Thyroid gland (tissue), 4 donors: ENCODE results near the gene ATF3.

Experiments
- POLR2A ChIP-seq, 2 donors: fragments of 450-650 bp; IDR thresholded peaks; one replicate each; pipeline ENCODE4 v1.6.1; 2017; ENCODE audit warnings: antibody characterized with exemption in 2 of 2, mild to moderate bottlenecking in 2 of 2, moderate library complexity in 1 of 2
- TF ChIP-seq, protein P1 (sequence below), 6 experiments: fragments of 200-600 bp in 3 of 6; fragments of 450-650 bp in 3 of 6; sonication (generic) in 3 of 6; IDR thresholded peaks; one replicate each; pipeline ENCODE4 v1.5.1; 2016 to 2019; ENCODE audit warnings: antibody characterized with exemption in 6 of 6, mild to moderate bottlenecking in 2 of 6, inconsistent platforms in 1 of 6, moderate library complexity in 1 of 6

DNA sequence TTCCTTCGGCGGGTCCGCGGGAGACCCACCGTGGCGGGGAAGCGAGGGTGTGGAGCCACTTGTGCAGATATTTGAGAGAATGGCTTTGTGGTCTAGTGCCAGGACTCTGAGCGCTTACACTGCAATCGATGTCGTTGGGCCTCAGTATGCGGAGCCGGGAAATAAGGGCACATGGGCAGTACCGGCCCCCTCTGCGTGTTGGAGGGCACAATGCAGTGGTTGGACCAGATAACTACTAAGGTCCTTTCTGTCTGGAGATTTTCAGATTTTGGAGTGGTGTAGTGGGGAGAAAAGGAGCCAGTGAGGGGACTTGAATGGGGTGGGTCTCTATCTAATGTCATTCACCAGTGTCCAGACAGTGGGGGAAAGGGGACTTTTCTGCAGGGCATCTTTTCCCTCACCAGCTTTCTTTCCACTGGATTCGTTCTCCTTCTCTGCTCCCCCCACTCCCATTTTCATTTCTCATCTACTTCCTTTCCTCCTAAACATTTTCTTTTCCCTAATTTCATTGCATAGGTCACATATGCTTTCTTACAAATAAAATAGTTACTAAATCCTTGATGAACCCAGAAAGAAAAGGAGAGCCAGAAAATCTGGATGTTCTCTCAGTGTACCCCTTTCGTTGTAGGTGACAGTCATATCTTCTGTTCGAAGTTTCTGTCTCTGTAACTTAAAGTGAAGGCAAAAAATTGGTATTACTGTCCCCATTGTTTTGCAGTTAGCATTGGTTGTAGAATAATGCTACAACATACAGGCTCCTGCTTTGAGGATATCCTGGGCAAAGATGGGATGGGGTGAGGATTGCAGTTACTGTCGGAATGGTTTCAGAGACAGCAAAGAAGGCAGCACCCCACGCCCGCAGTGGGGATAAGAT is 1.4 kb downstream of the ATF3 start:
- TF ChIP-seq, protein P1, sequence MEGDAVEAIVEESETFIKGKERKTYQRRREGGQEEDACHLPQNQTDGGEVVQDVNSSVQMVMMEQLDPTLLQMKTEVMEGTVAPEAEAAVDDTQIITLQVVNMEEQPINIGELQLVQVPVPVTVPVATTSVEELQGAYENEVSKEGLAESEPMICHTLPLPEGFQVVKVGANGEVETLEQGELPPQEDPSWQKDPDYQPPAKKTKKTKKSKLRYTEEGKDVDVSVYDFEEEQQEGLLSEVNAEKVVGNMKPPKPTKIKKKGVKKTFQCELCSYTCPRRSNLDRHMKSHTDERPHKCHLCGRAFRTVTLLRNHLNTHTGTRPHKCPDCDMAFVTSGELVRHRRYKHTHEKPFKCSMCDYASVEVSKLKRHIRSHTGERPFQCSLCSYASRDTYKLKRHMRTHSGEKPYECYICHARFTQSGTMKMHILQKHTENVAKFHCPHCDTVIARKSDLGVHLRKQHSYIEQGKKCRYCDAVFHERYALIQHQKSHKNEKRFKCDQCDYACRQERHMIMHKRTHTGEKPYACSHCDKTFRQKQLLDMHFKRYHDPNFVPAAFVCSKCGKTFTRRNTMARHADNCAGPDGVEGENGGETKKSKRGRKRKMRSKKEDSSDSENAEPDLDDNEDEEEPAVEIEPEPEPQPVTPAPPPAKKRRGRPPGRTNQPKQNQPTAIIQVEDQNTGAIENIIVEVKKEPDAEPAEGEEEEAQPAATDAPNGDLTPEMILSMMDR (IDR thresholded peaks at IDR 0.05) = no peak
- TF ChIP-seq POLR2A (IDR thresholded peaks at IDR 0.05) = peak in 1 of 2 donors; percentile 9
